WERI-Rb-1 (cell line): ENCODE data around the gene RBM44.

ENCODE experiments used
- DNase-seq: peaks from one replicate; pipeline ENCODE4 v3.0.0-alpha.2; 2020
- H3K27ac ChIP-seq: fragments of 250-450 bp; sonication (Bioruptor Pico); 2 replicates; pipeline ENCODE4 v1.5.1; 2020; ENCODE audit warnings: mild to moderate bottlenecking, moderate library complexity
- H3K27me3 ChIP-seq: fragments of 250-450 bp; sonication (Bioruptor Pico); 2 replicates; pipeline ENCODE4 v1.5.1; 2021; ENCODE audit warnings: mild to moderate bottlenecking, low read depth, moderate library complexity; ENCODE audit not compliant: insufficient read depth, severe bottlenecking
- H3K36me3 ChIP-seq: fragments of 250-450 bp; sonication (Bioruptor Pico); 2 replicates; pipeline ENCODE4 v1.5.1; 2020; ENCODE audit warnings: mild to moderate bottlenecking, moderate library complexity
- H3K4me3 ChIP-seq: 2 replicates; pipeline ENCODE4 v1.5.1; 2011; ENCODE audit warnings: low read depth, mild to moderate bottlenecking, control low read depth, low read length
- H3K9me3 ChIP-seq: fragments of 250-450 bp; sonication (Bioruptor Pico); 2 replicates; pipeline ENCODE4 v1.5.1; 2021; ENCODE audit warnings: mild to moderate bottlenecking, moderate library complexity; ENCODE audit not compliant: severe bottlenecking
- CTCF ChIP-seq: IDR thresholded peaks from 2 replicates; pipeline ENCODE4 v1.5.1; 2011; ENCODE audit warnings: low read depth, mild to moderate bottlenecking, control low read depth, inconsistent platforms, low read length

Gene RBM44

GRCh38 chr2:237885931-237886684 lies 87.5 kb downstream of the RBM44 start:
- Histone ChIP-seq H3K27ac (no peak overlapping the region), H3K9me3 (no peaks in the 10 kb centered on the region), H3K36me3 (no peaks in the 10 kb centered on the region), H3K4me3 (no peak overlapping the region), H3K27me3 (no peaks in the 10 kb centered on the region)
- TF ChIP-seq CTCF, result no peak
- DNase-seq, result no peak

GRCh38 chr2:237886685-237887481 lies 88.3 kb downstream of the RBM44 start:
- no peak overlapping the region for H3K27ac ChIP-seq

GRCh38 chr2:237888389-237888788 lies 89.8 kb downstream of the RBM44 start:
- DNase-seq, result no peak
- Histone ChIP-seq H3K36me3 (no peaks in the 10 kb centered on the region), H3K9me3 (no peaks in the 10 kb centered on the region), H3K27ac (no peak overlapping the region), H3K27me3 (no peaks in the 10 kb centered on the region), H3K4me3 (no peak overlapping the region)
- no peak for TF ChIP-seq CTCF

More at GRCh38 chr2:237886685-237887481, 88.3 kb downstream of the RBM44 start:
- Histone ChIP-seq H3K27me3 (no peaks in the 10 kb centered on the region), H3K4me3 (no peak overlapping the region), H3K9me3 (no peaks in the 10 kb centered on the region), H3K36me3 (no peaks in the 10 kb centered on the region)
- no peak for TF ChIP-seq CTCF
- no peak for DNase-seq

- no peak for DNase-seq
- no peak overlapping the region for H3K4me3 ChIP-seq
- H3K27ac ChIP-seq, result no peak overlapping the region
- no peak for TF ChIP-seq CTCF
- H3K9me3 ChIP-seq, result no peaks in the 10 kb centered on the region
- no peaks in the 10 kb centered on the region for H3K36me3 ChIP-seq
- H3K27me3 ChIP-seq, result no peaks in the 10 kb centered on the region
These were observed 90.4 kb downstream of the RBM44 start for GRCh38 chr2:237889016-237889415.

GRCh38 chr2:237889811-237890210 lies 91.2 kb downstream of the RBM44 start:
- TF ChIP-seq CTCF, result no peak
- no peak for DNase-seq
- H3K36me3 ChIP-seq, result no peaks in the 10 kb centered on the region

More at GRCh38 chr2:237889811-237890210, 91.2 kb downstream of the RBM44 start:
- no peak overlapping the region for H3K27ac ChIP-seq
- no peaks in the 10 kb centered on the region for H3K9me3 ChIP-seq
- H3K27me3 ChIP-seq, result no peaks in the 10 kb centered on the region
- H3K4me3 ChIP-seq, result no peak overlapping the region
